GM21529 (cell line): ENCODE results near the gene GALNS.
"Not testable (repeated sequence)": the region's sequence is repeated elsewhere in the genome, so short reads cannot be mapped to it uniquely, and the experiment has no call there.

Source experiments
- ATAC-seq: cut with Tn5 transposase; IDR thresholded peaks from one replicate; pipeline ENCODE4 v1.9.1; 2021; ENCODE audit not compliant: unreplicated experiment

Gene GALNS

DNA sequence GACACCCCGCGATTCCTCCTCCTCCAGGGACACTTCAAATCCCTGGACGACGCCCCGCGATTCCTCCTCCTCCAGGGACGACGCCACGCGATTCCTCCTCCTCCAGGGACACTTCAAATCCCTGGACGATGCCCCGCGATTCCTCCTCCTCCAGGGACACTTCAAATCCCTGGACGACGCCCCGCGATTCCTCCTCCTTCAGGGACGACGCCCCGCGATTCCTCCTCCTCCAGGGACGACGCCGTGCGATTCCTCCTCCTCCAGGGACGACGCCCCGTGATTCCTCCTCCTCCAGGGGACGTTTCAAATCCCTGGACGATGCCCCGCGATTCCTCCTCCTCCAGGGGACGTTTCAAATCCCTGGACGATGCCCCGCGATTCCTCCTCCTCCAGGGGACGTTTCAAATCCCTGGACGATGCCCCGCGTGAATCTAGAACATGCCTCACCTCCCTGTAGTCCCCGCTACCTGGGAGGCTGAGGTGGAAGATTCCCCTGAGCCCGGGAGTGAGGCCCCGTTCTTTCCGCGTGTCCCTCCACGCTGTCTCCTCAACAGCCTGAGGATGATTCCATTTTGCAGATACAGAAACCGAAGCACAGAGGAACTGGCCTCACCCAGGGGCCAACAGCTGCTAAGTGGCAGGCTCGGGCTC, 33.1 kb upstream of the GALNS start:
- ATAC-seq, result not testable (repeated sequence)

DNA sequence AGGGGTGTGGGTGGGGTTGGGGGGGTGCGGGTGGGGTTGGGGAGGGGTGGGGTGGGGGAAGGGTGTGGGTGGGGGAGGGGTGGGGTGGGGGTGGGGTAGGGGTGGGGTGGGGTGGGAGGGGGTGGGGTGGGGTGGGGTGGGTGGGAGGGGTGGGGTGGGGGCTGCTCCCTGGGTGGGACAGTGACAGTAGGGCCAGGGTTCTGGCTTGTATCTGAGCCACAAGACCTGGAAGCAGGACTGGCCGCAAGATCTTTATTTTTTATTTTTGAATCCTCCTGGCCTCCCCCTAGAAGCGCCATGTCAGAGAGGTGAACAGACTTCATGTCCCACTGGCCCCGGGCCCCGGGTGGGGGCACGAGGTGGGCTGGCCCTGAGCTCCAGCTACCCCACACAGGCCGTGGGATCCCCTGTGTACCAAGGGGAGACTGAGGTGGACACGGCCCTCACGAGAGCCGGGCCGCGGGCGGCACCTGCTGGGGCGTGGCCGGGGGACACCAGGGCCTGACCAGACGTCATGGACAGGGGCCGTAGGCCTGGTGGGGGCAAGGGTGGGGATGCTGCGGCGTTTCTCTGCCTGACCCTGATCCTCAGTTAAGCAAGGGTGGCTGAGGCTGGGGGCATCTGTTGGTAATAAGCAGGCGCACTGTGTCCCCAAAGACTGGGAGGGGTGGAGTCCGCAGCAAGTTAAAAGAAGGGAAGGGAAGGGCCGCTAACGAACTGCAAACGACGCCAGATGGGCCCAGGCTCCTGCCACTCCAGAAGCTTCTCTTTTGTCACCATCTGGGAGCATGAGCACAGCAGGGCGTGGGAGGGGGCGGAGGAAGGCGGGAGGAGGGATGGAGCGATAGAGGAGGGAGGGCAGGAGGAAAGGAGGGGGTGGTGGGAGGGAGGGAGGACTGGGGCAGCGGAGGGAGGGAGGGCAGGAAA, 32.0 kb upstream of the GALNS start:
- no peak for ATAC-seq

DNA sequence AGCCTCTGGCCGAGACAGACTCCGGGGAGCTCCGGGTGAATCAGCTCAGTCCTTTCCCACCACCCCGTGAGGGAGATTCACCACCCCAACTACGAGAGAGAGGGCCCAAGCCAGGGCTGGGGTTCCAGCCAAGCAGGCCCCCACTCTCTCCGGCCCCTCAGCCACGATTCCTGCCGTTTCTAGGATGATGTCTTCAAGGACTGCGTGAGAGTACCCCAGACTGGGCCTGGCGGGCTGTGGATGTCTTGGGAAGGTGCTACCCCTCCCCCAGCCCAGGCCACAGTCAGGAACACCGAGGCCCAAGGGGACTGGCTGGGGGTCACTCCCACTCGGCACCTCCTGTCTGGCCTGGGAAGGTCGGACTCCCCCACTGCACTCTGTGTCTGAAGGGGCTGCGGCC, 31.3 kb upstream of the GALNS start:
- ATAC-seq, result no peak

DNA sequence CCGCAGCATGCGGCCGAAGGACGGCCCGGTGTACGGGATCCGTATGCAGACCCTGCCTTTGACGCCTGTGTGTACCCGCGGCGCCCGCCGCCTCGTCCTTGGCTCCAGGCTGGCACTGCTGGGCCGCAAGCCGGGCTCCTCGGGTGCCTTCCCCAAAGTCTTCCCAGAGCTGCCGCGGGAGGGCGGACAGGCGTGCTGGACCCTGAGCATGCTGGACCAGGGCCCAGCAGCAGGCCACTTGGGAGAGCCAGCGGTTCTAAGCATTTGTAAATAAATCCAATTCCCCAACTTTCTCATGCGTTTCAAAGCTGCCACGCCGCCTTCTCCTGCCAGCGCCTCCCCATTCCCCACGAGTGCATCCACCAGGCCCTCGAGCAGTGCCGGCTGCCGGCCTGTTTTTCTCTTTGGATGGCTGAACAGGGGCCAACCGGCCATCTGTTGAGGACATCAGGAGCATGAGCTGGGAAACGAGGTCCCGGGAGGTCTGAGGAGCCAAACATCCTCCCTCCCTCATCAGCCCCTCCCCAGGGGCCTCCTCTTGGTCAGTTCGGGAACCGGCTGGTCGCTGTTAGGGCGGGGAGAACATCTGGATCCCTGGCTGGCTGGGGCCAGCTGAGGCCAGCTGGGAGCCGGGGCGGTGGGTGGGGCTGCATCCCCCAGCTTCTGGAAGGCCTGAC, 30.2 kb upstream of the GALNS start:
- no peak for ATAC-seq

DNA sequence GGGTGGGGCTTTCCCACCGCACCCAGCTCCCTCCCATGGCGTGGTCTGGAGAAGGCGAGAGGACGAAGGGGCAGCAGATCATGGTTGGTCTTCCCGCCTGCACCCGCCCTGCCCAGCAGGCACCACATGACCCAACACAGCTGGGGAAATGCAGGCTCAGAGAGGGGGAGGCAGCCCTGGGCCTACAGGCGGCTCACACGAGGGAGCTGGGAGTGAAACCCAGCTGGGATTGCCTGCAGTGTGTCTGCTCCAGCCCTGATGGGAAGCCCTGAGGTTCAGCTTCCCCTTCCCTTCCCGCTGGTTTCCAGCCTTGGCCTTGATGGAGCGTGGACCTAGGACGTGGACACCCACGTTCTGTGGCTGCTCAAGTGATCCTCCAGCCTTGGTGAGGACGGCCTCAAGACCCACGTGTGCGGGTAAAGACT, 29.7 kb upstream of the GALNS start:
- no peak for ATAC-seq

DNA sequence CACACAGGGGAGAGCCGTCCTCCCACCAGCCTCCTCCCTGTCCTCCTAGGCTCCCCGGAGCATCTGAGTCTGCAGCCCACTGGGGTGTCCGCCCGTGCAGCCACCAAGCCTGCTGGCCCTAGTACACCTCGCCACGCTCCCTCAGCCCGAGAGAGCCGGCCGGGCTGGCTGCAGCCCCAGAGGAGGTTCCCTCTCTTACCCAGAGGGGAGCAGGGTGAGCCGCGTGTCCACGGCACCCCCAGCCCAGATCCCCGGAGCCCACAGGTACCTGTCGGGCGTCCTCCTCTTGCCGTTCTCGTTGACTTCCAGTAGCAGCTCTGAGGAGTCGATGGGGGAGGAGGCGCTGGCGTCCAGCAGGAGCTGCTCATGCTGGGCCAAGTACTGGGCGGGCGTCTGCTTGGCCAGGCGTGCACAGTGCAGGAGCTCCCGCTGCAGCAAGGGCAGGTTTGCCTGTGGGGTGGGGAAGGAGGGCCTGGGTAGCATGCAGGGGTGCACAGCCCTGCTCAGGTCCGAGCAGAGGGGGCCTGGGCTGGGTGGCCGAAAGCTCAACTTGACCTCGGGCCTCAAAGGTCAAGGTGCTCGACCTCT, 29.0 kb upstream of the GALNS start:
- no peak for ATAC-seq

DNA sequence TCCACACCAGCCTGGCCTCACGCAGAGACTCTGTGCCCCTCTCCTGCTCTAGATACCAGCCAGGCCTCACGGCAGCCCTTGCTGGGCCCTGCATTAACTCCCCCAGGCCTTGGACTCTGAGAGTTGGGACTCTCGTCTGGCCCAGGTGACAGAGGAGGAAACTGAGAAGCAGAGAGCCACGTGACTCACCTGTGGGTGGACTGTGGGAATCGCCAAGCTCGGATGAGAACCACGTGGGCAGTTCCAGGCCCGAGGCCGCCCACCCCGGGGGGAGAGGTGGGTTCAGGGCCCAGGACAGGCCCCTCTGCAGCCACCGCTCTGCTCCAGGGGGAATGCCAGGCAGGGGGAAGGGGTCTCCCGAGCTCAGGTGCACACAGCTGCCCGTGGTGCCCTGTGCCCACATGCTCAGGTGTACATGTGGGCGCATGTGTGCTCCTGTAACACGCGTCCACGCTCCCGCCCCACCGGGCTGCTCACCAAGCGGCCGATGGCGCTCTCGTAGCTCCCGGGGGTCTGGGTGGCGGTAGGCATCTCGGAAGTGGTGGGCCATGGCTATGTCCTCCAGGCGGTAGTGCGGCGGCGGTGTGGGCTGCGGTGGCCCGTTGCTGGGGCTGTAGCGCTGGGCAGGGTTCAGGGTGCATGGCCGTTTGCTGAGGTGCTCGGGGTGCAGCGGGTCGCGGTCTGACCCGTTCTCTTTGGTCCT, 28.0 kb upstream of the GALNS start:
- no peak for ATAC-seq

DNA sequence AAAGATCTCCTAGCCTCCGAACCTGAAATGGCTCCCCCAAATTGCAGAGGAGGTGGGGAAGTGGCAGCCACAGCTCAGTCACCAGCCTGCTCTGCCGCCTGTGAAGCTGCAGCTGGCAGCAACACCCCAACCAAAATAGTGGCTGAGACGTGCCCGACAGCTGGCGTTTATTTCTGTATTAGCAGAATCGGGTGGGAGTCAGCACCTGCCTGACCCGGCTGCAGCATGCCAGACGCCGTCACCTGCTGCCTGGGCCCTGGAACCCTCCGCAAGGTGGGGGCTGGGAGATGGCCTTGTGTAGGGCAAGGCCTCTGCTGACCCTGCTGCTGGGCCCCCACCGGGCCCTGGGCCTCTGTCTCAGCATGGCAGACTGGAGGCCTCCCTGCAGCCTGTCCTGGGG, 27.2 kb upstream of the GALNS start:
- no peak for ATAC-seq

DNA sequence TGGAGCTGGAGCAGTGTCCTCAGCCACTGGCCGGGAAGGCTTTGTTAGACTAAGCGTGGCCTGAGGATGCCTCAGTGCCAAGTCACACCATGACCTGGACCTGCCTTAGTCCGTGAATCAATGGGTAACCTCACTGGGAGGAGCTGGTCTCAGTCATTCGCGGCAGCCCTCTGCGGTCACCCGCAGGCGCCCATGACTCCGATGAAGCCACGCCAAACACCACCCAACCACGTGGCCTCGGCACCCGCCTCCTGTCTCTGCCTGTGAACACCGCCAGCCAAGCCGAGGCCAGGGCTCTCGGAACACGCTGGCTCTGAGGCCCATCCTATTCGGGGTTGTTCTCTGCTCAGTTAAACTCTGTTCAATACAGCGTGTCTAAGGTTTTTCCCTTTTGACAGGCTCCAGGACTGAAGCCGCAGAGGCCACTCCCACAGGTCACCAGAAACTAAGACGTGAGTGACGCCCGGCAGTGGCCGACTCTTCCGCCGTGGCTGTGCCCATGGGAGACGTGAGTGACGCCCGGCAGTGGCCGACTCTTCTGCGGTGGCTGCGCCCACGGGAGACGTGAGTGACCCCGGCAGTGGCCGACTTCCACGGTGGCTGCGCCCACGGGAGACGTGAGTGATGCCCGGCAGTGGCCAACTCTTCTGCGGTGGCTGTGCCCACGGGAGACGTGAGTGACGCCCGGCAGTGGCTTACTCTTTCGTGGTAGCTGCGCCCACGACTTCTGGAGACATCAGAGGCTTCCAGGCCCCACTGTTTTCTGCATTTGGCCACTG, 26.6 kb upstream of the GALNS start:
- ATAC-seq, result no peak

DNA sequence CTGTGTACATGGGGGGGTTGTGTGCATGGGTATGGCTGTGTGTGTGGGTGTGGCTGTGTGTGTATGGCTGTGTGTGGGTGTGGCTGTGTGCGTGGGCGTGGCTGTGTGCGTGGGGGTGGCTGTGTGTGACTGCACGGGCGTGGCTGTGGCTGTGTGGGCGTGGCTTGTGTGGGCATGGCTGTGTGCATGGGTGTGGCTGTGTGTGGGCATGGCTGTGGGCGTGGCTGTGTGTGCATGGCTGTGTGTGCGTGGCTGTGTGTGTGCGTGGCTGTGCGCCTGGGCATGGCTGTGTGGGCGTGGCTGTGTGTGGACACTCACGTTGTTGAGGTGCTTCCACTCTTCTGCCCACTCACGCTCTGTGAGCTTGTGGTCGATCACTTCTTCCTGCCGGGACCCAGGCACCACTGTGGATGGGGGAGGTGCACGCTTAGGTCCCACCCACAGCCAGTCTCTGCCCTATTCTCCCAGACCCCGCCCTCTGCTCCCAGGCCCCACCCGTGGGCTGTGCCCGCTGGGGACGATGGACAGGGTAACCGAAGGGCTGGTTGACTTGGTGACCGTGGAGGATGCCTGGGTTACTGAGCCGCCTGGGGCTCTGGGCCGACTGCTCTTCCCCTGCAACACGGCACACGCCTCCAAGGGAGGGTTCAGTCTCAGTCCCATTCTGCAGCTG, 25.7 kb upstream of the GALNS start:
- ATAC-seq, result no peak

DNA sequence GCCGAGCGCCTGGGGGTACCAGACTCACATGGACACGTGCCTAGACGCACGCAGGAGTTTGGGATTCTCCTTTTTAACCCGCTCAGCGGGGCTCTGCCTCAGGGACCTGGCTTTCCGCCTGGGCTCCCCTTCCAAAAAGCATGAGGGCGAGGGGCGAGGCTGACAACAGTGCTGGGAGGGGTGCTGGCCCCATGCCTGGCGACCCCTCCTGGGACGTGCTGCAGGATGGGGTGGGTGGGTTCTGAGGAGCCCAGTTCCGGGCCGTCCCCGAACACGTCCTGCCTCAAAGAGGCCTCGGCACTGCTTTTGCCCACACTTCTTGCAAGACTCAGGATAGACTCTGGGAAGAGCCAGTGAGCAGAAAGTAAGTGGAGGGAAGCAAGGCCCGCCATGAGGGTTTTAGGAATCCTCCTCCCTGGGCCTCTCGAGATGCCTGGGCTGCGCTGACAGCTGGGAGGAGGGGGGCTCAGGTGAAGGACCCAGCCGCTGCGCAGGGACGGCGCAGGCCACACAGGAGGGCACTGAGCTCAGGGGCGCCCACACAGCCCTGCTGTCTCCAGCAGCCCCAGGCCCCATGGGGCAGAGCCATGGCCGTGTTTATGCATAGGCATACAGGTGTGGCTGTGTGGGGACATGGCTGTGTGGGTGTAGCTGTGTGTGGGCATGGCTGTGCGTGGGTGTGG, 25.1 kb upstream of the GALNS start:
- ATAC-seq, result no peak

DNA sequence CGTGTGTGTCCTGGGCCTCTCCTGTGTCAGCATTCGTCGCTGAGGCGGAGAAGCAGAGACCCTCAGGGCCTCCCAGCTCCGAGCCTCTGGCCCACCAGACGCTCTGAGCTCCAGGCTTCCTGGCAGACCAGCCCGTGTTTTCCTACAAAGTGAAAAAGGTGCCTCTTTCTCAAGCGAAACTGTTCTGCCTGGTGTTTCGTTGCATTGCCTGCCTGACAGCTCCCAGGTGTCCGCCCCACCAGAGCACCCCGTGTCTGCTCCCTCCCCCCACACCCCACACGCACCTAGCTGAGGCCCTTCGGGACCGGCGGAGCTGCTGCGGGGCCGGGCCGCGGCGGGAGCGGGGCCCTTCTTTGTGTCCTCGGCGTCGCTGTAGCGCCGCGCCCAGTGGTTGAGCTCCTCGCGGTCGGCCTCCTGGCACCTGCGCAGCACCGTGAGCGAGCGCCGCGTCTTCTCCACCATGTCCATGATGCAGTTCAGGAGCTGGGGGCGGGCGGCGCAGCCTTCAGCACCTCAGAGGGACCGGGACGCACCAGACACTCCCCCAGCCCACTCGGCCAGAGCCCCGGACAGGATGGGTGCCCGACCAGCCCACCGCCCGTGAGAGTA, 24.4 kb upstream of the GALNS start:
- no peak for ATAC-seq

DNA sequence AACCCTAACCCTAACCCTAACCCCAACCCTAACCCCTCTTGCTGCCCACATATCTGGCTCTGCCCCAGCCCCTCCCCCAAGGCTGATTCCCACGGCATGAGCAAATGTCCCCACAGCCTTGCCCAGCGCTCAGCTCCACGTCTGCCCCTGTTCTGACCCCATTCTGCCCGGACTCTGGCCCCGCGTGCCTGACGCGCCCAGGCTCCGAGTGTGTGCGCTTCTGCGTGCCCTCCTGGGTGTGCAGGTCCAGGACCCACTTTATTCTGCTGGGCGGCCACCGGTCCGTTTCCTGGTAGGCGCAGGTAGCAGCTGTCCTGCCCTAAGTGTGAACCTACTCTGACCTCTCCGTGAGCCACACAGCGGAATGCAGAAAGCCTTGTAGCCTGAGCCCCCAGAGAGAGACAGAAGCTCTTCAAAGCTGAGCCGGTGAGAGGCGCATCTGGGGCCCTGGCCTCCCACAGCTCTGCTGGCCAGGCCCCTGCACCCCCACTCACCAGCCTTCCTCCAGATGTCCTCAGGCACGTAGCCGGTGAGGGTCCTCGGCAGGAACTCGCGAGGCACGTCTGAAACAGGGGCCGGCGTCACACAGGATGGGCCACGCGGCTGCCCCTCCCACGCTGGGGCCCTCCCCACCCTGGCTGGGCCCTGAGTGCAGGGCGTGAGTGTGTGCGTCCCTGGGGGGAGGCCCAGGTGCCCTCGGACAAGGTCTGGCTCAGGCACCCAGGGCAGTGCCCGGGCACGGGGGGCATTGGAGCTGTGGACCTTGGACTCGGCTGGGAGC, 23.7 kb upstream of the GALNS start:
- ATAC-seq, result no peak

DNA sequence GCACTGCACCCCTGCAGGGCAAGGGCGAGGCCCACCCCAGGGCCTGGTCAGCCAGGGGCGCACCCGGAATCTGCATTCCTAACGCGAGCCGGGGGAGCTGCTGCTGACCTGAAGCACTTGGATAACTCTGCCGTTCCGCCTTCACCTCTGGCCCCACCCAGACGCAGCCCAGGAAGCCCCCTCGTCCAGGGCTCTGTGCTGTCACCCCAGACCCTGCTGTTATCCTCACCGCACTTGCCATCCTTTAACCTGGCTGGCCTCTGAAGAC, 23.0 kb upstream of the GALNS start:
- no peak for ATAC-seq

DNA sequence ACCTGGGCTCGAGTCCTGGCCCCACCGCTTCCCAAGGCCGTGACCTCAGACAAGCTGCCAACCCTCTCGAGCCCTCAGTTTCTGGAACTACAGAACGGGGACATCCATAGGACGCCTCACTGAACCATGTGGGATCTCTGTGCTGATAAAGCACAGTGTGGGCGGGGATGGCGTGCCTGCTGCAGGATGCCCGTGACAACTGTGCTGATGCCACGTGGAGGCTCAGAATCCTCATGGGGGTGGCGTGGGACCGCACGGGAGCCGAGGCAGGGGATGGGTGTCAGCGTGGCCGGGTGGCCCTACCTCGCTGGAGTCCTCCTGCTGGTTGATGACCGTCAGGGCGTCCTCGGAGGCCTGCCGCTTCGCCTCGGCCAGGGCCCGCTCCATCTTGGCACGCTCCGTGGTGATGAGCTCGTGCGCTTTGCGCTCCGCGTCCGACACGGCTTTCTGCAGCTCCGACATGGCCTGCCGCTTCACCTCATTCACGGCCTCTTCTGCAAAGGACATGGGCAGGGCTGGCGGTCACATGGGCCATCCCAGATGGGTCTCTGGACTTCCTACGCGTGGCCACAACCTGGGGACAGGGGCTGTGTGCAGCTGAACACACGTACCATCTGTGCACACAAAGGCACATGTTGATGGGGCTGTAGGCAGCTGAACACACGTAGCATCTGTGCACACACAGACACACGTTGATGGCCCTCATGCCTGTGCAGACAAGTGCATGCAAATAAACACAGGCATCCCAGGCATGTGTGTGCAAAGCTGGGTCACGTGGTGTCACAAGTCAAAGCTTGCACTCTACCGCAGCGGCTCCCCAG, 22.4 kb upstream of the GALNS start:
- ATAC-seq, result no peak

DNA sequence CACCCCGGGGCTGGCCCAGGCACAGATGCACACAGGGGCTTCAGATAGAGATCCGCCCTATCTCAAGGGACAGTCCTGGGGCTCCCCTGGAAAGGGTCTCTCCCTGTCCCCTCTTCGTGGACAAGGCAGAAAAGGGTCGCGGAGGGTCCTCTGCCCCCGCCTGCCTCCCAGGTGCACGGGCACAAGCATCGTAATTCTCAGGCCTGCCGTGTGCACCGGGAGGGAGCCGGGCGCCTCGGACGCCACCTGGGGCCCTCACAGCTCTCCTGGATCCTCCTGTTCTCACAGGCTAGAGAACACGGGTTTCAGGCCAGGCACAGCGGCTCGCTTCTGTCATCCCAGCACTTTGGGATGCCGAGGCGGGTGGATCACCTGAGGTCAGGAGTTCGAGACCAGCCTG, 21.6 kb upstream of the GALNS start:
- ATAC-seq, result no peak

DNA sequence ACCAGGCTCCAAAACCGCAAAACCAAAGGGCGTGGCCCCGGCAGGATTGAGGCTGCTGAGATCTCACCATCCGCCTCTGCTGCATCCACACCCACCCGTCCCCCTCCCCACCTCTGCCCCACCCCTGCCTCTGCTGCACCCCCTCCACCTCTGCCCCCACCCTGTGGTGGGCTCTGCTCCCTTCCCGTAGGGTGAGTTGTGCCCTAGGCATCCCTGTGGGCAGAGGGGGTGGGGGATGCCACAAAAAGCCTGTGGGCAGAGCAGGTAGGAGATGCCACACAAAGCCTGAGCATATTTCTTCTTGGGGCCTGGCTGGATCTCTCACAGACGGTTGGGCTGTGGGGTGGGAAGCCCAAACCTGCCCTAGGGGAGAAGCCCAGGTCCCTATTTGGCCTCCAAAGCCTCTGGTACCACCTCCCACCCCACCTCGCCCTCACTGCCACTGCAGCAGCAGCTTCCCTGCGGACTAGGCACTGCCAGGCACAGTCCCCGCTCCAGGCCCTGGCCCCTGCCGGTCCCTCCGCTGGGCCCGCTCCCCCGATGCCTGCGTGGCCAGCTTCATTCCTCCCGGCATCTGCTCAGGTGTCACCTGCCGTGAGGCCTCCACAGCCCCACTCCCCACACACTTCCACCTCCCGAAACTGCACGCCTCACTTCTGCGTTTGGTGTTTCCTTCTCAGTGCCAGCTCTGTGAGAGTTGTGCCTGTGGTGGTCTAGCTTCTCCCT, 21.0 kb upstream of the GALNS start:
- no peak for ATAC-seq
